Vagina (tissue), 2 donors: ENCODE data around the gene PRKAG2.

Experiments
- CTCF ChIP-seq, 3 experiments: fragments of 450-650 bp in 2 of 3; fragments of 200-600 bp in 1 of 3; sonication (generic) in 1 of 3; IDR thresholded peaks; one replicate each; pipeline ENCODE4 v1.5.1; 2017 to 2019; ENCODE audit warnings: antibody characterized with exemption in 3 of 3, mild to moderate bottlenecking in 2 of 3, moderate library complexity in 2 of 3
- POLR2A ChIP-seq, 2 donors: fragments of 450-650 bp; IDR thresholded peaks; one replicate each; pipeline ENCODE4 v1.6.1; 2017; ENCODE audit warnings: antibody characterized with exemption in 2 of 2, mild to moderate bottlenecking in 2 of 2, moderate library complexity in 2 of 2
- POLR2AphosphoS5 ChIP-seq, 2 donors: sonication (generic); formaldehyde crosslinking; IDR thresholded peaks; one replicate each; pipeline ENCODE4 v1.9.0; 2017; ENCODE audit warnings: antibody characterized with exemption in 2 of 2, mild to moderate bottlenecking in 2 of 2, low read depth in 1 of 2; ENCODE audit not compliant: insufficient read depth in 1 of 2

DNA sequence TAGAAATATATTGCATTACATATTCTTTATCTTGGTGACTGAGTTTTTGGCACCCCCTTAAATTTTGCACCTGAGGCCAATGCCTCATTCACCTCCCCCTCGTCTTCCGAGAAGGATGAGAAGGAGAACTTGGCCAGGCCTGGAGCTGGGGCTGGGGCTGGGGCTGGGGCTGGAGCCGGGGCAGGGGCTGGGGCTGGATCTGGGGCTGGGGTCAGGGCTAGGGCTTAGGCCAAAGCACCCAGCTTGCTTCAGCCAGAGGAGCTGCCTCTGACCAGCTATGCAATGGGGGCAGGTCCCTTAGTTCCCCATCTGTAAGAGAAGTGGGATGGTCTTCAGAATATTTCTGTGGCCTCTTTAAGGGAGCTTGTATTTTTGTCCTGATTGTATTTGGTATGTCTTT lies 3.8 kb upstream of the PRKAG2 start:
- TF ChIP-seq POLR2AphosphoS5 (IDR thresholded peaks at IDR 0.05; ENCODE audit: insufficient read depth in 1 of 2, low read depth in 1 of 2) = no peak
- no peak for TF ChIP-seq POLR2A (IDR thresholded peaks at IDR 0.05)
- TF ChIP-seq CTCF (IDR thresholded peaks at IDR 0.05) = no peak
